Ishikawa (cell line): ENCODE measurements around the gene HIC1.

Experiments
- CREB1 ChIP-seq: IDR thresholded peaks from 2 replicates; pipeline ENCODE4 v1.6.1; 2012; ENCODE audit warnings: low read depth
- EP300 ChIP-seq: IDR thresholded peaks from 2 replicates; pipeline ENCODE4 v1.6.1; 2012; ENCODE audit warnings: borderline replicate concordance
- RAD21 ChIP-seq: IDR thresholded peaks from 2 replicates; pipeline ENCODE4 v1.6.1; 2012; ENCODE audit warnings: low read depth
- TAF1 ChIP-seq: IDR thresholded peaks from 2 replicates; pipeline ENCODE4 v1.6.1; 2012; ENCODE audit warnings: low read depth, mild to moderate bottlenecking
- TCF12 ChIP-seq: IDR thresholded peaks from 2 replicates; pipeline ENCODE4 v1.6.1; 2012; ENCODE audit warnings: low read depth
- YY1 ChIP-seq: IDR thresholded peaks from 2 replicates; pipeline ENCODE4 v1.6.1; 2012; ENCODE audit warnings: low read depth
- ZBTB7A ChIP-seq: IDR thresholded peaks from 2 replicates; pipeline ENCODE4 v1.6.1; 2012; ENCODE audit warnings: low read depth
- TF ChIP-seq, protein P1 (sequence below): IDR thresholded peaks from 2 replicates; pipeline ENCODE4 v1.6.1; 2012
- TF ChIP-seq, protein P2 (sequence below): IDR thresholded peaks from 2 replicates; pipeline ENCODE4 v1.6.1; 2012; ENCODE audit warnings: low read depth, mild to moderate bottlenecking

DNA sequence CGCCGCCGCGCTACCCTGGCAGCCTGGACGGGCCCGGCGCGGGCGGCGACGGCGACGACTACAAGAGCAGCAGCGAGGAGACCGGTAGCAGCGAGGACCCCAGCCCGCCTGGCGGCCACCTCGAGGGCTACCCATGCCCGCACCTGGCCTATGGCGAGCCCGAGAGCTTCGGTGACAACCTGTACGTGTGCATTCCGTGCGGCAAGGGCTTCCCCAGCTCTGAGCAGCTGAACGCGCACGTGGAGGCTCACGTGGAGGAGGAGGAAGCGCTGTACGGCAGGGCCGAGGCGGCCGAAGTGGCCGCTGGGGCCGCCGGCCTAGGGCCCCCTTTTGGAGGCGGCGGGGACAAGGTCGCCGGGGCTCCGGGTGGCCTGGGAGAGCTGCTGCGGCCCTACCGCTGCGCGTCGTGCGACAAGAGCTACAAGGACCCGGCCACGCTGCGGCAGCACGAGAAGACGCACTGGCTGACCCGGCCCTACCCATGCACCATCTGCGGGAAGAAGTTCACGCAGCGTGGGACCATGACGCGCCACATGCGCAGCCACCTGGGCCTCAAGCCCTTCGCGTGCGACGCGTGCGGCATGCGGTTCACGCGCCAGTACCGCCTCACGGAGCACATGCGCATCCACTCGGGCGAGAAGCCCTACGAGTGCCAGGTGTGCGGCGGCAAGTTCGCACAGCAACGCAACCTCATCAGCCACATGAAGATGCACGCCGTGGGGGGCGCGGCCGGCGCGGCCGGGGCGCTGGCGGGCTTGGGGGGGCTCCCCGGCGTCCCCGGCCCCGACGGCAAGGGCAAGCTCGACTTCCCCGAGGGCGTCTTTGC lies 3.1 kb downstream of the HIC1 start:
- TF ChIP-seq ZBTB7A (no peak), EP300 (no peak), CREB1 (no peak), YY1 (no peak), TCF12 (no peak), TAF1 (no peak), RAD21 (no peak)
- TF ChIP-seq, protein P1, sequence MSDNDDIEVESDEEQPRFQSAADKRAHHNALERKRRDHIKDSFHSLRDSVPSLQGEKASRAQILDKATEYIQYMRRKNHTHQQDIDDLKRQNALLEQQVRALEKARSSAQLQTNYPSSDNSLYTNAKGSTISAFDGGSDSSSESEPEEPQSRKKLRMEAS = no peak
- TF ChIP-seq, protein P2, sequence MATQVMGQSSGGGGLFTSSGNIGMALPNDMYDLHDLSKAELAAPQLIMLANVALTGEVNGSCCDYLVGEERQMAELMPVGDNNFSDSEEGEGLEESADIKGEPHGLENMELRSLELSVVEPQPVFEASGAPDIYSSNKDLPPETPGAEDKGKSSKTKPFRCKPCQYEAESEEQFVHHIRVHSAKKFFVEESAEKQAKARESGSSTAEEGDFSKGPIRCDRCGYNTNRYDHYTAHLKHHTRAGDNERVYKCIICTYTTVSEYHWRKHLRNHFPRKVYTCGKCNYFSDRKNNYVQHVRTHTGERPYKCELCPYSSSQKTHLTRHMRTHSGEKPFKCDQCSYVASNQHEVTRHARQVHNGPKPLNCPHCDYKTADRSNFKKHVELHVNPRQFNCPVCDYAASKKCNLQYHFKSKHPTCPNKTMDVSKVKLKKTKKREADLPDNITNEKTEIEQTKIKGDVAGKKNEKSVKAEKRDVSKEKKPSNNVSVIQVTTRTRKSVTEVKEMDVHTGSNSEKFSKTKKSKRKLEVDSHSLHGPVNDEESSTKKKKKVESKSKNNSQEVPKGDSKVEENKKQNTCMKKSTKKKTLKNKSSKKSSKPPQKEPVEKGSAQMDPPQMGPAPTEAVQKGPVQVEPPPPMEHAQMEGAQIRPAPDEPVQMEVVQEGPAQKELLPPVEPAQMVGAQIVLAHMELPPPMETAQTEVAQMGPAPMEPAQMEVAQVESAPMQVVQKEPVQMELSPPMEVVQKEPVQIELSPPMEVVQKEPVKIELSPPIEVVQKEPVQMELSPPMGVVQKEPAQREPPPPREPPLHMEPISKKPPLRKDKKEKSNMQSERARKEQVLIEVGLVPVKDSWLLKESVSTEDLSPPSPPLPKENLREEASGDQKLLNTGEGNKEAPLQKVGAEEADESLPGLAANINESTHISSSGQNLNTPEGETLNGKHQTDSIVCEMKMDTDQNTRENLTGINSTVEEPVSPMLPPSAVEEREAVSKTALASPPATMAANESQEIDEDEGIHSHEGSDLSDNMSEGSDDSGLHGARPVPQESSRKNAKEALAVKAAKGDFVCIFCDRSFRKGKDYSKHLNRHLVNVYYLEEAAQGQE = no peak
